GM10266 (cell line): Measurements from ENCODE around the gene LIPC.
"Not testable (repeated sequence)": the region's sequence is repeated elsewhere in the genome, so short reads cannot be mapped to it uniquely, and the experiment has no call there.

Source experiments
- DNase-seq: peaks from one replicate; pipeline ENCODE4 v3.0.0; 2012; ENCODE audit errors: extremely low spot score
- CTCF ChIP-seq: IDR thresholded peaks from 2 replicates; pipeline ENCODE4 v1.5.1; 2012; ENCODE audit warnings: mild to moderate bottlenecking, low read depth; ENCODE audit not compliant: control insufficient read depth, insufficient read depth; ENCODE audit errors: missing control alignments

LIPC gene

GRCh38 chr15:58594898-58595297 lies 163.1 kb downstream of the LIPC start:
- TF ChIP-seq CTCF, result no peak
- DNase-seq, result no peak

- no peak for TF ChIP-seq CTCF
- DNase-seq, result no peak
These were observed 163.9 kb downstream of the LIPC start for GRCh38 chr15:58595516-58596263.

- DNase-seq, result no peak
- TF ChIP-seq CTCF, result no peak
These were observed 166.4 kb downstream of the LIPC start for GRCh38 chr15:58597943-58598828.

GRCh38 chr15:58598829-58599210 lies 167.0 kb downstream of the LIPC start:
- no peak for TF ChIP-seq CTCF
- DNase-seq, result no peak

- DNase-seq, result no peak
- no peak for TF ChIP-seq CTCF
These were observed 171.0 kb downstream of the LIPC start for GRCh38 chr15:58602823-58603222.

GRCh38 chr15:58603927-58604326 lies 172.1 kb downstream of the LIPC start:
- not testable (repeated sequence) for DNase-seq

- no peak for DNase-seq
- no peak for TF ChIP-seq CTCF
These were observed 172.7 kb downstream of the LIPC start for GRCh38 chr15:58604455-58604923.
